GM21367 (cell line): Measurements from ENCODE around the gene IBTK.
"Not testable (repeated sequence)": the region's sequence is repeated elsewhere in the genome, so short reads cannot be mapped to it uniquely, and the experiment has no call there.

Source experiments
- ATAC-seq: cut with Tn5 transposase; IDR thresholded peaks from one replicate; pipeline ENCODE4 v1.9.1; 2021; ENCODE audit not compliant: unreplicated experiment

Gene IBTK

DNA sequence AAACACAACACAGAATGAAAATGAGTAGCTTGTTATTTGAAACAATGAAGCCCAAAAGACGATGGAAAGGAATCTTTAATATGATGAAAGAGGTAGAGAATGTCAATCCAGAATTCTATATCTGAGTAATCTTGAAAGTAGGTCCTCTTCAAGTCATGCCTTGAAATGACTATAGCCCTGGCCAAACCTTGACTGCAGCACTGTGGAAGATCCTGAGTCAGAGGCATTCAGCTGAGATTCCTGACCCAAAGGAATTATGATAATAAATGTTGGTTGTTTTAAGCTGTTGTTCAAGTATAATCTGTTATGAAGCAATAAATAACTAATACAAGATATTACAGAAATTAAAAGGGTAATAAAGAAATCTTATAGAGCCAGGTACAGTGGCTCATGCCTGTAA is 64.8 kb downstream of the IBTK start:
- ATAC-seq: no peak

DNA sequence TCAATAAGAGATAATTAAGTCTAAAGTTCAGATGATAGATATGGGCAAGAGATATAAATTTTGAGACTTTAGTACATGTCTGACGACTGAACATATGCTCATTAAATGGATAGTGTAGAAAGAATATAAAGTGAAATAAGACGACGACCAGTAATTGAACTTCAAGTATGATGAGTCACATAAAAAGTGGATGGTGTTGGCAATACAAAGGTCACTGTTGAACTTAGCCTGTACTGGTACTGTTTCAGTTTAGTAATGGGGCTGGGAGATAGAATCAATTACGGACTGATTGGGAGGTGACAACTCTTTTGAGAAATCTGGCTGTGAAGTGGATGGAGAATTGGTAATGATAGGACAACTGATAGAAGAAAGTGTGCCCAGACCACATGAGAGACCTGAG is 68.1 kb downstream of the IBTK start:
- ATAC-seq: no peak

DNA sequence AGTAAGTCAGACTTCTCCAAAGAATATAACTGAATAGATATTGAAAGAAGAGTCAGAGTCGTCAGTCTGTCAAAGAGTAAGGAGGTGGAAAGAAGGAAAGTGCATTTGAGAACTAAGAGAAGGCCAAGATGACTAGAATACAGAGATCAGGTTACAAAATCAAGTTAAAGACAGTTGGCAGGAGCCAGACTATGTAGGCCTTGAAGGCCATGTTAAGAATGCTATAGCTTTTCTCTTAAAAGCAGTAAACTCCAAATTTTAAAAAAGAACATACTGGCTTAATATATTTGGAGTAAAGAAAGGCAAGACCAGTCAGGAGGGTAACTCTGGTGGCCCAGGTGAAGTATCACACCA is 68.8 kb downstream of the IBTK start:
- ATAC-seq: no peak

DNA sequence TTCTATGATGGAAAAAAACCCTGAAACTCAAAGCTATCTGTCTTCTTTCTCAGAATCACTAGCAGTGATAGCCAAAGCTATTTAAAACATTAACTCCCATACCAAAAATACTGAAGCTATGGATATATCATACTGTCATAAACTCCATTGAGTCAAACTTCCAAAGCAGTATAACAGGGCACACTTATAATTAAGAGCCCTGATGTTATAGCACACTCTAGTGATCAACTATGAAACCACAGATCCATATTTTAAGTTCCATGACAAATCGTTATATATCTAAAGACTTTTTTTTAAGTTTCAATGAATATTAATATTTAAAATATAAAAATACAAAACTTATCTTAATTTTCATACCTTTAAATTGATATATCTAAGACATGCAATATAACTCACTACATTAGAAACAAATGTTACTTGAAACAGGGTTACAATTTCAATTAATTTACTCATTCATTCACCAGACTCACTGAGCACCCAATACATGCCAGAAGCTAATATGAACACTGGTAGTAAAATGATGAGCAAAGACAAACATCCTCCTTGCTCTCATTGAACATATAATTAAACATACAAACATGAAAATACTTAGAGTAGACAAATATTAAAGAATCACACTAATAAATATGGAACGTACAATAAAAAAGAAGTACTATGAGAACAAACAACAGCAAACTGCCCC is 69.3 kb downstream of the IBTK start:
- no peak for ATAC-seq

DNA sequence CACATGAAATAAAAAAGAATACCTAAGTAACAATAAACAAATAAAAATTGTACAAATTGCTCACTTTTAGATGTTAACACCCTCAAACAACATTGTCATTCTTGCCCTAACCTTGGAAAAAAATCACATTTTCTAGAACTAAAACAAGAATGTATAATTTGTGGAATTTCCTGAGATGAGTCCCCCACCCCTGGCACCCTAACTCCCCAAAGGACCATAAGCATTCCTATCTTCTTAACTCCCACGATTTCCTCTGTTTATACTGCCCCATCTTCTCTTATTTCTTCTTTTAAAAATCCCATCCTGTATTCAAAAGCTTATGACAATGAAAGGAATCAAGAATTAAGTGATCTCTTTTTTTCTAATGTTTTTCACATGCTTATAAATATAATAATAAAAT is 70.9 kb downstream of the IBTK start:
- no peak for ATAC-seq

DNA sequence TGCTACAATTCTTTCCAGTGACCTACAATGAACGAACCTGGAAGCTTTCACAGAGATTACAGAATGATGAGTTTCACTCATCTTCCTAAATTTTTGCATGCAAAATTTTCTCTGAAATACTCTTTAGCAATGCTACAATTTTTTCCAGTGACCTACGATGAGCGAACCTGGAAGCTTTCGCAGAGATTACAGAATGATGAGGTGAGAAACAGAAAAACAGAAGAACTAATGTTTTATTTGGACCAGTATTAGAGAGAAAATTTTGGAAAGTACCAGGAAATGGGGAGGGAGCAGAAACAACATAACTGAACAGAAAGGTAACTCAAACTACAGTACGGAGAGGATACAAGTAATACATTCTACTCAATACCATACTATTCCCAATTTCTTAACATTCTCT is 75.0 kb downstream of the IBTK start:
- ATAC-seq: no peak

DNA sequence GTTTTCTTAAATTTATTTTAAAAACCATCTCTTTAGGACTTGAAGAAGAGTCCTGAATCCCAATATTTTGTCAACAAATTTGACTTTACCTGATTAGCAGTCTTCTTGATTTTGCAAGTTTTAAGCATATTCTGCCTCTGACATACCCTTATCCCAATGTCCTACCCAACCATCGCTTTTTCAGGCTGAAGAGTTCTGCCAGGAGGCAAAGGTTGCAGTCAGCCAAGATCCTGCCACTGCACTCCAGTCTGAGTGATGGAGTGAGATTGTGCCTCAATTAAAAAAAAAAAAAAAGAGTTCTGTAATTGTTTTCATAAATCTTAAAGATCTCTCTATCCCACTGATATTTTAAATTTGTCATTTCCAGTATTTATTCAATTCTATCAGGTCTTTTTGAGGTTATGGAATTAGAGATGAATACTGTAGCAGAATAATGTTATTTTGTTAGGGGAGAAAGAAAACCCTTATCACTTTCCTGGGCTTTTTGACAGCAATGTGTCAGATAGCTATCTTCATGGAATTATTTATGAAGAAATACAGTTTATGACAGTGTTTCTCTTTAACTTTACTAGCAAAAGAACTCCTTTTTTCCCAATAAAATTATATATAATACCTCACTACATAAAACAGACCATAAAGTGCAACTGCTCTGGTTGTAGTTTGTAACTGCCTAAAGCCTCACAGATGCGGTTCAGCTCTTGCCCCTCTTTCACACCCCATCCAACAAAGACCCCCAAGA is 78.2 kb downstream of the IBTK start:
- no peak for ATAC-seq

DNA sequence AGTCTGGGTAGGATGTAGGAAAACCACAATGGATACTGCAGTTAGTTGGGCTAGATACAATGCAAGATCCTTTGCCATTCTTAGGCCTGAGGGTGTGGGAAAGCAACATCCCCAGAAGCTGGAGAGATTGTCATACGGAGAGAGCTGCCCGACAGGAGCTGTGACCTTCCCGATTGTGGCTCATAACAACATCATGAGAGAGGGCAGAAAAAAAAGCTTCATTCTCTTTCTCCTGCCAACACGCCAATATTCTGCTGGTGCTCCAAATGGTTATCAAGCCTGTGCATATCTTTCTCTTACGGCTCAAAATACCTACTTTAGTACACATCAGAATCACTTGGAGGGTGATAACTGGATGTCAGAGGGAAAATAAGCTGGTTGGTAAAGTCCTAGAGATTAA is 81.1 kb downstream of the IBTK start:
- ATAC-seq: no peak

DNA sequence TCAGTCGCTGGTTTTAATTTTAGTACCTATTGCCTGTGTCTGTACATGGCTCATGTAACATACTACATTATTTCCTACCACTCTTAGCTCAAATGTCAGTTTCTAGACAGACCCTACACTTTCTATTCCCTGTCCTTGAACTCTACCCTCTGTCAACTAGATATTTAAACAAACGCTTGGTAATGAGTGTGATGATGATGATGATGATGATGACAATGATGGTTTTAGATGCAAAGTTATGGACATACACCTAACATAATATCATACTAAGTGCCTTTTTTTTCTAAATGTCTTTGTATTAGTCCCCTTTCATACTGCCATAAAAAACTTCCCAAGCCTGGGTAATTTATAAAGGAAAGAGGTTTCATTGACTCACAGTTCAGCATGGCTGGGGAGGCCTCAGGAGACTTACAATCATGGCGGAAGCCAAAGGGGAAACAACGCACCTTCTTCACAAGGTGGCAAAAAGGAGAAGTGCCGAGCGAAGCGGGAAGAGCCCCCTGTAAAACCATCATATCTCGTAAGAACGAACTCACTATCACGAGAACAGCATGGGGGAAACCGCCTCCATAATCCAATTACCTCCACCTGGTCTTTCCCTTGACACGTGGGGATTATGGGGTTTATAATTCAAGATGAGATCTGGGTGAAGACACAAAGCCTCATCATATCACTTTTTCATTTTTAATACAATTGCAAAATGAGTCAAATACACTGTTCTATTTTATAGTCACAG is 87.1 kb downstream of the IBTK start:
- no peak for ATAC-seq

DNA sequence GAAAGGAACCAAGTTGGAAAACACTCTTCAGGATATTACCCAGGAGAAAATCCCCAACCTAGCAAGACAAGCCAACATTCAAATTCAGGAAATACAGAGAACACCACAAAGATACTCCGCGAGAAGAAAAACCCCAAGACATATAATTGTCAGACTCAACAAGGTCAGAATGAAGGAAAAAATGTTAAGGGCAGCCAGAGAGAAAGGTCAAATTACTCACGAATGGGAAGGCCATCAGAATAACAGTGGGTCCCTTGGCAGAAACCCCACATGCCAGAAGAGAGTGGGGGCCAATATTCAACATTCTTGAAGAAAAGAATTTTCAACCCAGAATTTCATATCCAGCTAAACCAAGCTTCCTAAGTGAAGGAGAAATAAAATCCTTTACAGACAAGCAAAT is 94.8 kb downstream of the IBTK start:
- ATAC-seq: not testable (repeated sequence)

DNA sequence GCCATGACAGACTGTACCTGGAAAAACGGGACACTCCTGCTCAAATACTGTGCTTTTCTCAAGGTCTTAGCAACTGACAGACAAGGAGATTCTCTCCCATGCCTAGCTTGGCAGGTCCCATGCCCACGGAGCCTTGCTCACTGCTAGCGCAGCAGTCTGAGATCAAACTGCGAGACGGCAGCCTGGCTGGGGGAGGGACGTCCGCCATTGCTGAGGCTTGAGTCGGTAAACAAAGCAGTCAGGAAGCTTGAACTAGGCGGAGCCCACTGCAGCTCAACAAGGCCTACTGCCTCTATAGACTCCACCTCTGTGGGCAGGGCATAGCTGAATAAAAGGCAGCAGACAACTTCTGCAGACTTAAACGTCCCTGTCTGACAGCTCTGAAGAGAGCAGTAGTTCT is 96.4 kb downstream of the IBTK start:
- ATAC-seq: not testable (repeated sequence)

DNA sequence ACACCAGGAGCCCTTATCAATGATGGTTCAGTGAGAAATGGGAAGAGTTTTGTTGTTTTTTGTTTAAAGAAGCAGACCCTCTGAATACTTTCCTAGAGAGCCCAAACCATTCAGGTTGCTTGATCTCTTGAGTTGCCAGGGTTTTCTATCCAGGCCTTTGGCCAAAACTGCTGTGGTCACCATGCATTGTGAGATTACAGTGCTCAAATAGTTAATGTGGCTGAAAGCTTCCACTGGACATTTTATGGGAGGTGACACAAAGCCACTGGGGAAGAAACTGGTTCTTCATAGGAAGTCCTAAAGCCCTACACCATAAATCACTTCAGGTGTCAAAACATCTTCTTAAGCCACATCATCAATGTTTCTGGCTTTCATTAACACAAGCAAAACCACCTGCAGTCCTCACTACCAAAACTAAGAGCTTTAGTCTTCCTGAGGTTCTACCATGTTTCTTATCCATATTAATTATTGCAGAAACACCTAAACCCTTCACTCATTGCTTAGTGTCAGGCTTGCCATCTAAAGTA is 101.6 kb downstream of the IBTK start:
- no peak for ATAC-seq

DNA sequence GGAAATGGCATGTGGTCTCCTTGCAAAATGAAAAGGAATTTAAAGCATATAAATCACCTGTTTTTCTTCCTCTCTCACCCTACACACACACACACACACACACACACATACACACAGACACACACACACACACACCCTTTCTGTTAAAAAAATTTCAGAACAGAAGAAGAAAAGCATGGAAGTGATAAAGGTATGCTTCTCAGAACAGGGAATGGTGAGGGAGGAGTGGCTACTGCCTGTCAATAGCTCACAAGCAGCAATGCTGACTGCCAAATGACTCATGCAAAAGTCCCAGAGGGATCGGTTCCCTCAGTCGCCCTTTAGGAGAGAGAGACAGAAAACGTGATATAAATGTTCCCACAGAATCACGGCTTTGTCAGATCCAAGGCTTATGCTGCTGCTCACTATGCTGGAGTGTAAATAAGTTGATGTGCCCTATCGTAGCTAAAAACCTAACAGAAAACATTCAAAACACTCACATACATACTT is 102.6 kb downstream of the IBTK start:
- no peak for ATAC-seq

DNA sequence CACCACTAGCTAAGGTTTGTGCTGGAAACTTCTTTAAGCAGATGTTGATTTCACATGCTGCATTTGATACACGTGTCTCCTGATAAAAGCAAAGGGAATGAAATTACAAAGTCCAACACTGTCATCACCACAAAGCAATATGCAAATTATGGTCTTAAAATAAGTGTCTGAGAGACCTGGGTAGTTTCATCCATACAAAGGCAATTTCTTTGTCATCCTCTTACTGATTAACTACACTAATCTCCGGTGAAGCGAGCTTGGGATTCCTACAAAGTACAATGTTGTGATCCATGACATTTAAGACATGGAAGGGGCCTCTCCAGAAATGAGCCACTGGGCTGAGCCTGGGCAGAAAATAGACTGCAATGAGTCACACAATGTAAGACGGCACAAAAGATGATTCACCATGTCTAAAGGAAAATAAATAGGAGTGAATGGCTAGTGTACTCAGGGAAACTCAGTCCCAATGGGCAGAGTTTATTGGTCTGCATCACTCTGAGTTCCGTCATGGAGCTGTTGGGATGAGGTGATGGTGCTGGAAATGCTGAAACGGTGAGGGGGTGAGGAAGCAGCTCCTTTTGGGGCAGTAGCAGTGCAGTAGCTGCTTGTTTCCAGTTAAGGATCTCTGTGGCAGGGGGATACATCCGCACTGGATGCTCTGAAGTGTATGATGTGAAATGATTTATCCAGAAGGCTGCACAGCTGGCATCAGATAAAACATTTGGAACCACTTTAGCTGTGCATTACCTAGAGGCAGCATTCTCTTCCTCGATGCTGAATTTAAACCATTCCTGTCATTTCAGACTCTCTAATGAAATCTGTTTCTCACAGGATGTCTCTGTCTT is 103.3 kb downstream of the IBTK start:
- ATAC-seq: peak; percentile 85

DNA sequence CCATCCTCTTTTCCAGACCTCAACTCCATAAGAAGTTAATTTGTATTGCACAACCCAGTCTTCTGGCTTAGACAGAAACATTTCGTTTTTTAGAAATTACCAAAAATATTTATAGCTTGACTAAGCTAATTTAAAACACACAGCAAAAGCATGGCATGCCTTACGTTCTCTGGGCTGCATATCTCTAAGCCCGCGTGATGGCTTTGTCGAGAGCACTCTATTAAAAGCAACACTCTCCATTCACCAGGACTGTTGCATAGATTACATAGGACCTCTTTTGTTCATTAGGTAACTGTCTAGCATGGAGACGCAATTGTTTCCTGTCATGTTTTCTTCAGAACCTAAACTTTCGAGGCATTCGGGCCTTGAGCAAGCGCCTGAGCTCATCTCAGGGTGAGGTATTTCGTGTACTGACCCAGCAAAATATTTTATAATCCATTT is 104.5 kb downstream of the IBTK start:
- ATAC-seq: no peak

DNA sequence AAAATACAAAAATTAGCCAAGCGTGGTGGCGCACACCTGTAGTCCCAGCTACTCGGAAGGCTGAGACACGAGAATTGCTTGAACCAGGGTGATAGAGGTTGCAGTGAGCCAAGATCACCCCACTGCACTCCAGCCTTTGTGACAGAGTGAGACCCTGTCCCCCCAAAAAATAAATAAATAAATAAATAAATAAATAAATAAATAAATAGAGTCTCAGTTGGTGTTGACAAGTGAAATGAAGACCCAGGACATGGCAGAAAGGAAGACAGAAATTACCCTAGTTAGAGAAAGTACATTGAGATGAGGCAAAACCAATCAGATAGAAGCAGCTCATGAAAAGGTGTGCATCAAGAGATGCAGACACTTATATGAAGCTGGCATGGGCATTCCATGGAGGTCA is 105.0 kb downstream of the IBTK start:
- no peak for ATAC-seq

DNA sequence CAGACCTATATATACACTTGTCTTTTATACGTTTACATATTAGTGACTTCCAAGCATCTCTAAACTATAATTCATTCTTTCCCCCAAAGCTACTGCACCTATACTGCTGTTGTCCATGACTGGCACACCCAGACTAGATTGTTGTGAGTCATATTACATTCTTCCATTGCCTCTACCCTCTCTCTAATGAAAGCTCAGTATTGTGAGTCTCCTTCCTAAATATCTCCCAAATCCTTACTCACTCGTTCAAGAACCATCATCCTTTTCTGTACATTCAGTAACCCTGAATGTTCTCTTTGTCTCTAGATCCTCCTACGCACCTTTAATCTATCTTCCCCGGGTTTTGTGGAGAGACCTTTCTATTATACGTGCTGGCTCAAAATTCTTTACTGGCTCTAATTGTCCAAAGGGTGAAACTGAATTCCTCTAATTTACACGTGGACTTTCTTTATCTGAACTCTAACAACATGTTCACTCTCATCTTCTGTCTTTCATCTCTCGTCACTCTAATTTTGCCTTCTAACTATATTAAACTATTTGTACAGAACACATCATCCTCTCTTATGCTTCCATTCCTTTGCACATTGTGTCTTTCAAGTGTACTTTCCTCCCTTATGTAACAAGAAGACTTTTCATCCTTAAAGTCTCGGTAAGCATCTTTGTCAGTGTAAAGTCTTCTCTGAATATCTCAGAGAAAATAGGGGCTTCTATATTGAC is 109.3 kb downstream of the IBTK start:
- ATAC-seq: no peak

DNA sequence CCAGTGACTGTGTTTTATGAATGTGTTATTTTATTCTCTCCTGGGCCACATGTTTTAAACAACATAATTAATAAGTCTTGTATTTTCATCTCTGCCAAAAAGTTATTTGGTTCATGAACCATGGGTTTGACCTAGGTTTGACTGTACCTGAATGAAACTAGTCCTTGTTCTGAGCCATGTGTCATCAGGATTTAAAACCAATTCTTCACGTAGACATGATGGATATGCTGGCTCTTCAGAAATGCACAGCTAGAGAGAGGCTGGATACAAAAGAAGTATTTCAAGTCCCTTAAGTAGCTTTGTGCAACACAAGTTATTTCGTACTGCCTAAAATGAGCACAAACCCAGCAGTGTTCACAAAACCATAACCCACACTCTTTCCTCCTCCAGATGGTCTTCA is 116.1 kb downstream of the IBTK start:
- ATAC-seq: no peak

DNA sequence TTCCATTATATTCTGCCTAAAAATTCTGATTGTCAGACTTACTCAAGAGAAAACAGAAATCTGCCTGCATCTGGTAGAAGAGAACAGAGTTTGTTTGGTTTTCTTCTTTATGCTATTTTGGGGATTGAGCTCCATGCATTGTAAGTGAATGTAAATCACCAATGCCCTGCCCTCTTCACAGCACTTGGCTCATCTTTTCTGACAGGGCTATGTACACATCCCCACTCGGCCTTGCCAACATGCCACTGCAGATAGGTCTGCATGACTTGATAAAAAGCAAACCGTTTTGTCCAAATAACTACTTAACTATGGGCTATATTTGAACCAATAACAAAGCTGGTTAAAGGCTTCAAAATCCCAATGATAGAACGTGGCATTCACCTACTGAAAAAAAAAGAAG is 117.7 kb downstream of the IBTK start:
- no peak for ATAC-seq

DNA sequence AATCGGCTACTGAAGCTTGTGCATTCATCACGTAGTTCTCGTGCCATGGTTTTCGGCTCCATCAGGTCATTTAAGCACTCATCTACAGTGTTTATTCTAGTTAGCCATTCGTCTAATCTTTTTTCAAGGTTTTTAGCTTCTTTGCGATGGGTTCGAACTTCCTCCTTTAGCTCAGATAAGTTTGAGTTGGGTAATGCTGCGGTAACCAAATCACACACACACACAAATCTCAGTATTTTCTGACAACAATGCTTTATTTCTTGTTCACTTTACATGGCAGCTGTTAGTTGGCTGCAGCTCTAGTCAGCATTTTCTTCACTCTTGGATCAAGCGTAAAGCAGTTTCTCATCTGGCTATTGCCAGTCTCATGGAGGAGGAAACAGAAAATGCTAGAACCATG is 118.6 kb downstream of the IBTK start:
- not testable (repeated sequence) for ATAC-seq
